ENCODE measurements around the gene SORCS2.

SORCS2 gene

DNA sequence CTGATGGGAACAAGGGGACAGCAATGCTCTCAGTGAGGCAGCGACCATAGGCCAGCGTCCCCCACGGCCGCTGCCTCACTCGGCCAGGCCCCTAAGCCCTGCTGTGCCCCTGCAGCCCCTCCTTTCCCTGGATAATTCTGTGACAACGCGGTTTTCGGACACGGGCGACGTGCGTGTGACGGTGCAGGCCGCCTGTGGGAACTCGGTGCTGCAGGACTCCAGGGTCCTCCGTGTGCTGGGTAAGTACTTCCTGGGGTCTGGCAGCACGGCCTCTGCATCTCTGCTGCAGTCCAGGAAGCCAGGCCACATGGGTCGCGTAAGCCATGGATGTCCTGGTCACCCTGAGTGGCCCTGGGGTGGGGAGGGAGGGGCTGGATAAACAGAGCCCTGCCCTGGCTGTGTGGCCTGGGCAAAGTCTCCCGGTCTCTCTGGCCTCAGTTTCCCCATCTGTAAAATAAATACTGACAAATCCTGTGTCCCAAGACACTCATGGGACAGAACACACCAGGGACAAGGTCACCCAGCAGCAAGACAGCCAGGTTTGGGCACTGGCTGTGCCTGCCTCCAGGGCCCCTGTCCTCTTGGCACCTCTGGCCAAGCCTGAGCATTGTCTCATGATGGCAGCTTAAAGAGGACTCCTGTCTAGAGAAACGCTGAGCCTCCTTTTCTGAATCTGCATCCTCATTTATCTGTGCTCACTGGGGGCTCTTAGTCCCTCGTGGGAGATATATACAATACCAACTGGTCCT, 534.5 kb downstream of the SORCS2 start:
- no peak for DNase-seq

DNA sequence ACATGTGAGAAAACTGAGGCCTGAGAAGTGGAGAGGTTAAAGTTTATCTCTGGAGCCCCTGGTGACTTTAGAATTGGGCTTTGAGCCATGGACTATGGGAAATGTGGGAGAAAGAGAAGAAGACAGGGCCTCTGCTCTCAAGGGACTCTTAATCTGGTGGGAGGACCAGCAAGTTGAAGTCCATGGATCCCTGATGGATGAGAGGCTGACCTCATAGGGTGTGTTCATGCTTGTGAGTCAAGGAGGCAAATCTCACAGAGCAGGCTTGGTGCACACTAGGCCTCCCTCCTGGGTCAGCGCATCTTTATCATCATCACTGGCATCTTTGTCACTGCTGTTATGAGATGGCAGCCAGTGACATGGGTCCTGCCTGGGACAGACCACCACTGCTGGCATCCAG, 535.4 kb downstream of the SORCS2 start:
- no peak for DNase-seq

DNA sequence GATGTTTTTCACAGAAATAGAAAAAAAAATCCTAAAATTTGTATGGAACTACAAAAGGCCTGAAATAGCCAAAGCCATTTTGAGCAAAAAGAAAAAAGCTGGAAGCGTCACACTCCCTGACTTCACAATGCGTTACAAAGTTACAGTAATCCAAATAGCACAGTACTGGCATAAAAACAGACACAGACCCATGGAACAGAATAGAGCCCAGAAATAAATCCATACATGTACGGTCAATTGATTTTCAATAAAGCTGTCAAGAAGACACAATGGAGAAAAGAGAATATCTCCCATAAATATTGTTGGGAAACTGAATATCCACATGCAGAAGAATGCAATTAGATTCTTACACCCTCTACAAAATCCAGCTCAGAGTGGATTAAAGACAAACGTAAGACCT, 539.1 kb downstream of the SORCS2 start:
- DNase-seq = no peak

DNA sequence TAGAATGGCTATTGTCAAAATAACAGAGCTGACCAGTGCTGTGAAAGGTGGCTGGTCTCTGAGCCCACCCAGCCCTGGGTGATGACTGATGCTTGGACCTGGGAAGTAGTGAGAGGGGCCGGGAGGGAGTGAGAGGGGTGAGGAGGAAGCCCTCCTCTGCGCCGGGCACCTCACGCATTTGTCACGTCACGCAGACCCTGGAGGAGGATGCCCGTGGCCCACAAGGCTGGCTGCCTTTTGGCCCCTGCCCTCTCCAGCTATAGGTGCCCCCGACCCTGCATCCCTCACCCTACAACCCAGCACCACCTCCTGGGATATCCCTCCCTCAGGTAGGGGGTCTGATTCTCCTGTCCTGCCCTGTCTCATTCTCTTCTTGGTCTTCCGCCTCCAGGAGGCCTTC, 539.9 kb downstream of the SORCS2 start:
- no peak for DNase-seq

DNA sequence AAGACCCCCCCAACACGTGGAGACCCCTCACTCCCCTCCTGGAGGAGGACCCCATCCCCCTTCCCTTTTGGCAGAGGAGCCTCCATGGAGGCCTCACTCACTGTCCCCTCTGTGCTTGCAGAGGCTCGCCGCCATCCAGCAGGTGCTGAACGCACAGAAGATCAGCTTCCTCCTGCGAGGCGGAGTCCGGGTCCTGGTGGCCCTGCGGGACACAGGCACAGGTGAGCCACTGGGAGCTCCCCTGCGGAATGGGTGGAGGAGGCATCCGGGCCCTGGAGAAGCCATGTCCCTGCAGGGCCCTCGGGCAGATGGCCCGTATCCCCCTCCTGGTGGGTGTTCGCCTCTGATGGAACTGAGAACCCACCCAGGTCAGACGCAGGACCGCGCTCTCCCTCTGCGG, 540.9 kb downstream of the SORCS2 start:
- DNase-seq = no peak

DNA sequence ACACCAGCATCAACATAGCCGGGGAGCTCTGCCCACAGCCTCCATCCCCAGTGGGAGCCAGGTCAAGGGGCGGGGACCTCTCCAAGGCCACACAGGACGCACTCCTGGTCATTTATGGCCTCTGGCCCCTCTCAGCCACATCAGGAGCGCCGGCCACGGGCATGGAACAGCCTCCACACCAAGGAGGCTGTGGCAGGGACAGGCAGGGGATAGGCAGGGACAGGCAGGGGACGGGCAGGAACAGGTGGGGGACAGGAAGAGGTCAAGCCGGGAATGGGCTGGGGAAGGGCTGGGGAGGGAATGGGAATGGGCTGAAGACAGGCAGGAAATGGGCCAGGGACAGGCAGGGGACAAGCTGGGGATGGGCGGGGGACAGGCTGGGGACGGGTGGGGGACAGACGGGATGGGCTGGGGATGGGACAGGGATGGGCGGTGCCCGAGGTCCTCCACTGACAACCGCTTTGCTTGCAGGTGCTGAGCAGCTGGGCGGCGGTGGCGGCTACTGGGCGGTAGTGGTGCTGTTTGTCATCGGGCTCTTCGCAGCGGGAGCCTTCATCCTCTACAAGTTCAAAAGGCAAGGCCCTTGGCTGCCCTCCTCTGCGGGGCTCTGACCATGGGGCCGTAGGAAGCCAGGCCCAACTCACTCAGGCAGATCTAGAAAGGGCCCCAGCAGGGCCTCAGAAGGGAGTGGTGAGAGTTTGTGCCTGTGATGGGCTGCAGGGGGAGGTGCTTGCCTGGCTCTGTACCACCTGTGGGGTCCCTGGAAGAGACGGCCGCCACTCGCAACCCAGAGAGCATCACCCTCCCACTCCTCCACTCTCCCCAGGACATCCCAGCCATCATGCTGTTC, 541.7 kb downstream of the SORCS2 start:
- DNase-seq = no peak

DNA sequence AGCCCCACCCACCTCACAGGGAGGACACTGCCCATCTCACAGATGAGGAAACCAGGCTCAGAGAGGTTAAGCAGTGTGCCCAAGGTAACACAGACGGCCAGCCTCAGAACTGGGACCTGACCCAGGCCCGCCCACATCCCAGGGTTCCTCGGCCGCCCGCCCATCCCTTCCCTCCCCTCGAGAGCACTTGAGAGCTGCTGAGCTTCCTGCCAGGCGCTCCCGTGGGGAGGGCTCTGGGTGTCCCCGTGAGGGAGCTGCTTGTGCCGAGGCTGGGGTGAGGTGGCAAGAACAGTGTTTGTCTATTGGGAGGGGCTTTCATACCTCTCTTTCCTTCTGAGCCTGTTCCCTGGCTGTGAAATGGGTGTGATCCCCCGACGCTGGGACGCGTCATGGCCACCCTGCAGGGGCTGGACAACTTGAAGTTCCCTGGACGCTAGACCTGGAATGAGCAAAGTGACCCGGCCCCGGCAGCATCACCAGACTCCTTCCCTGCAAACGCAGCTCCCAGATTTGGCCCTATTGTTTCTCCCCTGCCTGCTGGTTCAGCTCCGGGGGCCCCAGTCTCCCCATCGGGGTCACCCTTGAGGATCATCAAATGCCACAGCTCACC, 542.4 kb downstream of the SORCS2 start:
- no peak for DNase-seq

DNA sequence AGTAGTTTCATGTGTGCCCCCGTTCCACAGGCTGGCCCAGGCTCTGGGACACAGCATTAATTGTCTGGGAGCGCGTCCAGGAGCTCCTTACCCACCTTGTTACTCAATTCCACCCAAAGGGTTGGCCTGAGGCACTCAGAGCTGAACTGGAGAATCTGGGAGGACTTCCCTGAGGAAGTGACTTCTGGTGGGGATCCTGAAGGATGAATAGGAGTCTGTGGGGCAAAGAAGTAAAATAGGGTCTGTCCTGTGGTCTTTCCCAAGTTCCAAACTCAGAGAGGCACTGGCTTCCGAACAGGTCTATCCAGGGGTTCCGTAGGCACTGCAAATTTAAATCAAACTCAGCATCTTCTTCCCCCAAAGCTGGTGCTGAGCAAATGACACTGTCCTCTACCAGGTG, 543.1 kb downstream of the SORCS2 start:
- DNase-seq = no peak

DNA sequence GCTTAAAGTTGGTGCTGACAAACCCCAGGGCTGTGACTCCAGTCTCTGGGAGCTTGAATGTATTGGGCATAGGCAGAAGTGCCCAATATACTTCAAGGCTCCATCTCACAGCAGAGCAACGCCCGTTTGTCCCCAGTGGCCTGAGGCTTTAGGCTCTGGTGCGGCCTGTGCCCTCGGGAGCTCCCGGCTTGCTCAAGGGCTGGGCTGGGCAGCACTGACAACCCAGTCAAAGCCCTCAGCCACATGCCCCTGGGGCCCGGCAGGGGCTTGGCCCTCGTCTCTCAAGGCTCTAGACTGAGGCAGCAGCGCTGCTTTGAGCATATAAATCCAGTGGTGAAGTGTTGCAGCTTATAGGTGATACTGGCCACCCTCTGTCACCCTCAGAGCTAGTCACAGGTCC, 543.6 kb downstream of the SORCS2 start:
- DNase-seq = no peak

DNA sequence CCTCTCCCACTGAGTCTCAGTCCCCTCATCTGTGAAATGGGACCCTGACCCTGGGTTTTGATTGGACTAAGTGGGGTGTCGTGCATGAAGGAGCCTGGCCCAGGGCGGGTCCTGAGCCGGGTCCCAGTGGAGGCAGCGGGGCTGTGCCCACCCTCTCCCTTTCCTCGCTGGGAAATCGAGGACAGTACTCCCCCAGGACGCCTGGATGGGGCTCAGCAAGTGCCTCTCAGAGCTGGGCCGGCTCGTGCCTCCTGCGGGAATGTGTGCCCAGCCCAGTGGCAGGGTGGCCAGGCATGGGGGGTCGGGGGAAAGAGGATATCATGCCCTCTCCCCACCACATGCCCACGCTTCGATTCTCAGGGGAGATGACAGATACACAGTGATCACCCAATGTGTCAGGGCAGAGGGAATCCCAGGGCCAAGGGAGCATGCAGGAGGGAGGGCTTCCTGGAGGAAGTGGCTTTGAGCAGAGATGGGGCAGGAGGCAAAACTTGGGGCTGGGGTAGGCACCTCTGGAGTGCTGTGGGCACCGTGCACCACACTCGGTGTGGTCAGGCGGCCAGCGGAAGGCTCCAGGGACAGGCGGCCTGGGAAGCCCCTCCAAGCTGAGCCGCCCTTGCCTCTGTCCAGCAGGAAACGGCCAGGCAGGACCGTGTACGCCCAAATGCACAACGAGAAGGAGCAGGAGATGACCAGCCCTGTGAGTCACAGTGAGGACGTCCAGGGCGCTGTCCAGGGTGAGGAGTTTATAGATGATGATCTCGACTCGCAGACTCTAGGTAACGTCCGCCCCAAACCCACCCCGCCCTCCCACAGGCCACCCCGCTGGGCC, 544.3 kb downstream of the SORCS2 start:
- no peak for DNase-seq

DNA sequence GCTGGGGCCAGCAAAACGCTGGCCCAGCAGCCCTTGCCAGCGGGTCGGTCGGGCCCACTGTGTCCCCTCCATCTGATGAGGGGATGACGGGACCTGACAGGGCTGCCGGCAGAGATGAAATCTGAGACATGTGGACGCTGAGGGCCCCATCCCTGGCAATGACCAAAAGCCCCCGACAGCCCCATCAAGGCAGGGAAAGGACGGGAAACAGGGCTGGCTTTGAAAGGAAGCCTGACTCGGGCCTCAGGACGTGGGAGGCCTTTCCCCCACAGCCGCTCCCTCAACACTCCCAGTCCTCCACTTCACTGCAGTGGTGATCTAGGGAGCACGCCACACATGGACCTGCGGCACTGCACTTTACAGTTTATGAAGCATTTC, 544.9 kb downstream of the SORCS2 start:
- no peak for DNase-seq

DNA sequence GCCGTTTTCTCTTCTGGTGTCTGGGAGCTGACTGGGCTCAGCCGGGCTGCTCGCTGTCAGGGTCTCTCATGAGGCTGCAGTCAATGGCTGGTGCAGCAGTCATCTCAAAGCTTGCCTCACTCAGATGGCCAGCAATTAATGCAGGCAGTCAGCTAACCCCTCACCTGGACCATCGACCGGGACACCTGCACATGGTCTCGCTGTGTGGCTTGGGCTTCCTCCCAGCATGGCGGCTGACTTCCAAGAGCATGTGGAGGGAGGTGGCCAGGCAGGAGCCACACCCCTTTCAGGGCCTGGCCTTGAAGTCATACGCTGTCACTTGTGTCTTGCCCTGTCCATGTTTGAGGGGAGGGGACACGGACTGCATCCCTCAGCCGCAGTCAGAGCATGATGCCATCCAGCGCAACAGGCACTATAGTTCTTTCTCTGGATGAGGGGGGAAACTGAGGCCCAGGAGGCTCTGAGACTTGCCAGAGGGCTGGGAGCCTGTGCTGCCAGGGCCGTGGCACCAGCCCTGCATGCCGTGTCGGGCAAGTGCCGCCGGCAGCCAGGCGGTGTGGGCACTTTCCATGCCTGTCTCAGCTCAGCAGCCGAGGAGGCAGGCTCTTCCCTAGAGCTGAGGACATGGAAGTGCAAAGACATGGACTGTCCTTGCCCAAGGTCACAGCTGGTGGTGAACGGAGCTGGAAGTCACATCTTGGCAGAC, 545.6 kb downstream of the SORCS2 start:
- DNase-seq = no peak

DNA sequence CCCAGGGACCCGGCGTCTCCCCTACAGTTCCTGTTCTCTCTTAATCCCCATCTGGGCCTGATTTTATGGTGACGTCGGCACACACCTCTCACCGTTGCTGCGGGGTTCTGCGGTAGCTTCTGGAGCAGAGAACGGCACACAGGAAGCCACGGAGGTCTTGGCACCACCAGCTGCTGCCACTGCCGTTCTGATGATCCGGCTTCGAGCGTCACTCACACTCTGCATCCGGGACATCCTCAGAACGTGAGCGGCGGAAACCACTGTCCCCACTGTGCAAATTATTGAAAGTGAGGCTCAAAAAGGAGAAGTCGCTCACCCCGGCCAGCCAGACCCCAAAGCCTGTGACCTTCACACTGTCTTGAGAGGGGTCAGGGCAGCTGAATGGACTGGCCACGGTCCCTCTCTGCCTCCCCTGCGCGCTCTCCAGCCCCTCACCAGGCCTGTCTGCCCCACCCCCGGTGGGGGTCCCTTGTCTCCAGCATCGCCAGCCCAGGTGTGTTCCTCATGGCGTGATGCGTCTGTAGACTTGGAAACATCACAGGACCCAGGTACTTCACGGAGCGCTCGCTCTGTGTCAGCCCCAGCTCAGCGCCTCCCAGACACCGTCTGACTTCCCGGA, 546.2 kb downstream of the SORCS2 start:
- peak; percentile 90 to 94 for DNase-seq

DNA sequence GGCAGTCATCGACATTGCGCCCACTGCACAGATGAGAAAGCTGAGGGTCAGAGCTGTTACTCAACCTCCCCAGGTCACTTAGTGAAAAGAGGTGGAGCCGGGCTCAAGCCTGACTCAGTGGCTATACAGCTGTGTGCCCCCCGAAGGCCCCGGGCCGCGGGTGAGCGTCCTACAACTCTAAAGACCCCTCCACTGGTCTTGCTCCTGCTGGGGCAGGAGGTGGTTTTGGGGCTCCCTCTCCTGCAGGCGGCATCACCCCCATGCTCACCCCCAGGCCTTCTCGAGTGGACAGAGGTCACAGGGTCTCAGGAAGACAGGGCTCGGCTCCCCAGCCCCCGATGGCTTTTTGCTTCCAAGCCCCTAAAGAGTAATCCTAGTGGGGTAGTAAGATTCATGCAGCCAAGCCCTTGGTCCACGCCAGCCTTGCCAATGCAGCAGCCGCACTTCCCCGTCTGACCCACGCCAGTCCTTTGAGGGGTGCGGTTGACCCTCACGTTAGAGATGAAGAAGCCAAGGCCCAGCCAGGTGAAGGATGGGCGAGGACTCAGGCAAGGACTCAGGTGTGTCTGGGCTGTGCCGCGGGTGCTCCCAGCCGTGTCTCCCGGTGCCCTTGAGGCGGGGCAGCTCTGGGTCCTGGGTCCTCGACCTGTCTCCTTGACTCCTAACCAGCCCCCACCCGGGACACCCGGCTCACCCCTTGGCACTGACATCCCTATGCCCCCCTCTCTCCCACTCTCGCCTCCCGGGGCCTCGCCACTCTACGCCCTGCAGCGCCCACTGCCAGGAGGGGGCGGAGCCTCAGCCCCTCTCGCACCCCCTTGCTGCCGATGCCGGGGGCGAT, 547.0 kb downstream of the SORCS2 start:
- DNase-seq = no peak

DNA sequence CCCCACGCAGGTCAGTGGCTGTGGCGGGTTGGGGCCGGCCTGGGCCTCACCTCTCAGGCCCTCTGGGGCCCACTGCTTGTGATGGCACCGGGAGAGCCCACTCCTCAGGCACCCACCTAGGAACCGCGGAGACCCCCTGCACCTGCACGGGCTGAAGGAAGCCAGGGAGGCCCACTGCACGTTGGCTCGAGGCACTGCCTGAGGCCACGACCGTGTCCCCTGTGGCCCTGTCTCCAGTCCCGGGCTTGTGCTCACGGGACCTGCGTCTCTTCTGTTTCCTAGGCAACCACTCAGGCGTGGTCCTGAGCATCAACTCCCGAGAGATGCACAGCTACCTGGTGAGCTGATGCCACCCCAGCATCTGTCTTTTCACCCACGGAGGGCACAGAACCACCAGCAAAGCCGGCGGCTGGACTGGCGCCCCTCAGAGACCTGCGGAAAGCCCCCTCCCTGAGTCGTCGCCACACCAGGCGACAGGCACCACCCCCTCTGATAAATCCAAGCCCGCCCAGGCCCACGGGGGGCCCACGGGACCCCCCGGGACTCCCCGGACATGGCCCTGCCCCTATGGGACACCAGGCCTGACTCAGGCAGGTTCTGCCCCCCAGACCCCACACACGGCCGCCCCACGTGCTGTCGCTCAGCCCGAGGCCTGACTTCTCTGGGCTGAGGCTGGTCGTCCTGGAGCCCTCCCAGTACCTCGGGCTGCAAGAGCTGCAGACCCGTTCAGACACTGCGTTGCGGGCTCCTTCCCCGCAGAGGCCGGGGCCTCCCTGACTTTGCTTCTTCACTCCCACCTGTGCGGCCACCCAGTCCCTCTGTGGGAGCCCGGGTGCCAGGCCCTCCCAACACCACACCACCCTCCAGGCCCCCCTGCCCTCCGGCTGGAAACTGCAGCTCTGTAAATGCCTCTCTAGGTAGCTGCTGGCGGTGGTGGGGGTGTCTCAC, 547.9 kb downstream of the SORCS2 start:
- DNase-seq = no peak

DNA sequence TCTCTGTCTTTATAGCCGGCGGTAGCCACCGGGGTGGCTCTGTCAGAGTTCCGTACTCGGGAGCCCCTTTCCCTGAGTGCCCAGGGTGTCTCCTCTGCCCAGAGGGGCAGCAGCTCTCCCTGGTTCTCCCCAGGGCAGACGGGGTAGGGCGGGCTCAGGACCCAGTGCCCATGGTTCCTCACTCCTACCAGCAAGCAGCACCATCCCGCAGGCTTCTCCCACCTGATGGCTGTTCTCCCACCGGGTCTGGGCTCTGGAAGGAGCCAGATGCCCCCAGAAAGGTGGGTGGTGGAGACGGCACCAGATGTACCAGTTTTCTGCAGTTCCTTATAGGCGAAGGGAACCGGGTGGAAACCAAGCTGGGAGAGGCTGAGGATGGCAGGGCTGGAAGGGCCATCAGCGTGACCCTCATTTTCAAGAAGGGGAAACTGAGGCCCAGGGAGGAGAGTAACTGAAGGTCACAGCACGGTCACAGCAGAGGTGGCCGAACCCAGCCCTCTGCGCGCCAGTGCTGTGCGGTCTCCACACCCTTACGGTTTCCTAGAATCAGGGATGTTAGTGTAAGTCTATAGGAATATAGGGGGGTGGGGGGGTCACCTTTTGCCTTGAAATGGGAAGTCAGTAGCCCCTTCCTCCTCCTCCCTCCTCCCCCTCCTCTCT, 548.7 kb downstream of the SORCS2 start:
- no peak for DNase-seq

DNA sequence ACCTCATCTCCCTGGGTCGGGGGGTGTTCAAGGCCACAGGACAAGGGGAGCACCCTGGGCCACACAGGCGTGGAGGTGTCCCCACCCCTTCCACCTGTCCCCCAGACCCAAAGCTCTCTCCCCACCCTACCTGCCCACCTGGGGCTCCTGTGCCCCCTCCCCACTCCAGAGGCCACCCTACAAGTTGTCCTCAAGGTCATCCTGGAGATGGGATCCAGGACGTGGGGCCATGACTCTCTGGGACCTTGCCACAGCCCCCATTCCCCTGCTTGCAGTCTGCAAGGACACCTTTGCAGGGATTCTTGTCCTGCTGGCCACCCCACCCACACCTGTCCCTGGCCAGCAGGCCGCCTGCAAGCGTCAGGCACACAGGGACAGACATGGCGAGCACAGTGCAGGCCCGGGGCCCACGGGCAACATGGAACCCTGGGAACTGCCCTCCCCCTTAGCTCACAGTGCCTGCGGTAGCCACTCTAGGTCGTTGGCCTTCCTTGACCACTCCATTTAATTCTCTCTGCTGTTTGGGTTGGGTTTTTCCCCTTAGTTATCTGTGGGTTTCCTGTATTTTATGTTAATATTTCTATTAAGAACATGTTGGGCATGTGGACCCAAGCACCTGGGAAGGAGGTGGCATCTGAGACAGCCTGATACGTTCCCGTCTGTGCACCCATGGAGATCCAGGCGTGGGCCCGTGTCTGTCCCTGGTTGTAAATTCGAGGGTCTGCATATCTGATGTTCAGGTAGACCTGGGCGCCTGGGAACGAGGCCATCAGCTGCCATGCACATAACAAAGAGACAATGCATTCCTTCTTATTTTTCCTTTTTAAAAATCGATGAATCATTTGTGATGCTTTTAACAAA, 549.8 kb downstream of the SORCS2 start:
- DNase-seq = no peak

DNA sequence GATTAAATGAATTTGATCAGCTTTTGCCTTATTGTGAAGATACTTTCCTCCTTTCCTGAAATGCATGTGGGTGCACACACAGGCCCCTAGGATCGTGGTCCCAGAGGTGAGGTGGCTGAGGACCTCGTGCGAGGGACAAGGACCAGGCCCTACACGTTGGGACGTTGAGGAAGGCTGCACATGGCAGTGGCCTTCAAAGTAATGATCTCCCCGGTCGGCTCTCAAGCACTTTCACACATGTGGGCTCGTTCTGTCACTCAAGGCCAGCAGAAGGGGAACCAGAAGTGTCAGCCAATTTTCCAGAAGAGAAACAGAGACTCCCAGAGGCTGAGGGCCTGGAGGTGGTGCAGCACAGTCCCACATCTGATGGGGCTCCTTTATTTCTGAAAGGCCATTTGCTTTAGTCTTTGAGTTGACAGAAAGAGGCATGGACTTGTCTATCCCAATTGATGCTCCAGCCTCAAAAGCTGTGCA, 550.5 kb downstream of the SORCS2 start:
- DNase-seq = peak in 1 of 2 experiments; percentile 2
